Thyroid gland (tissue), 4 donors: Measurements from ENCODE around the gene FARS2.

Experiments used
- CTCF ChIP-seq, 6 experiments: fragments of 200-600 bp in 3 of 6; fragments of 450-650 bp in 3 of 6; sonication (generic) in 3 of 6; IDR thresholded peaks; one replicate each; pipeline ENCODE4 v1.5.1; 2016 to 2019; ENCODE audit warnings: antibody characterized with exemption in 6 of 6, mild to moderate bottlenecking in 2 of 6, inconsistent platforms in 1 of 6, moderate library complexity in 1 of 6
- POLR2A ChIP-seq, 2 donors: fragments of 450-650 bp; IDR thresholded peaks; one replicate each; pipeline ENCODE4 v1.6.1; 2017; ENCODE audit warnings: antibody characterized with exemption in 2 of 2, mild to moderate bottlenecking in 2 of 2, moderate library complexity in 1 of 2

- no peak for TF ChIP-seq CTCF (IDR thresholded peaks at IDR 0.05)
- TF ChIP-seq POLR2A (IDR thresholded peaks at IDR 0.05) = no peak
Measured at GRCh38 chr6:5399391-5399790, 138.1 kb downstream of the FARS2 start.
